ENCODE results near the gene CDC37. TPM values are rescaled to one million over a fixed set of nuclear protein-coding genes. Genes with fewer than 3 reads are reported as not detected.

Gene CDC37
- polyA plus RNA-seq, 2 of the 4 experiments (the other 2 are of a cell fraction): 152 to 214 TPM

GRCh38 chr19:10392120-10392519 is 11.2 kb downstream of the CDC37 start:
- ATAC-seq: no peak
- Histone ChIP-seq H3K4me3 (no peak overlapping the region), H3K9me3 (no peaks in the 10 kb centered on the region), H3K4me1 (no peaks in the 10 kb centered on the region), H3K27ac (no peak overlapping the region), H3K4me2 (no peak overlapping the region)
- no peak for TF ChIP-seq MAZ (IDR thresholded peaks at IDR 0.05; ENCODE audit: borderline replicate concordance, low read depth, low read length)
- TF ChIP-seq NR3C1 (IDR thresholded peaks at IDR 0.05): no peak
- TF ChIP-seq NPAS2 (CRISPR knock-in tag; IDR thresholded peaks at IDR 0.05; ENCODE audit: borderline replicate concordance): no peak
- no peak for TF ChIP-seq ZFP36 (IDR thresholded peaks at IDR 0.05; ENCODE audit: borderline replicate concordance, partially characterized antibody)
- no peak for TF ChIP-seq RCOR1 (IDR thresholded peaks at IDR 0.05; ENCODE audit: low read depth, low read length)
- TF ChIP-seq, protein P1, sequence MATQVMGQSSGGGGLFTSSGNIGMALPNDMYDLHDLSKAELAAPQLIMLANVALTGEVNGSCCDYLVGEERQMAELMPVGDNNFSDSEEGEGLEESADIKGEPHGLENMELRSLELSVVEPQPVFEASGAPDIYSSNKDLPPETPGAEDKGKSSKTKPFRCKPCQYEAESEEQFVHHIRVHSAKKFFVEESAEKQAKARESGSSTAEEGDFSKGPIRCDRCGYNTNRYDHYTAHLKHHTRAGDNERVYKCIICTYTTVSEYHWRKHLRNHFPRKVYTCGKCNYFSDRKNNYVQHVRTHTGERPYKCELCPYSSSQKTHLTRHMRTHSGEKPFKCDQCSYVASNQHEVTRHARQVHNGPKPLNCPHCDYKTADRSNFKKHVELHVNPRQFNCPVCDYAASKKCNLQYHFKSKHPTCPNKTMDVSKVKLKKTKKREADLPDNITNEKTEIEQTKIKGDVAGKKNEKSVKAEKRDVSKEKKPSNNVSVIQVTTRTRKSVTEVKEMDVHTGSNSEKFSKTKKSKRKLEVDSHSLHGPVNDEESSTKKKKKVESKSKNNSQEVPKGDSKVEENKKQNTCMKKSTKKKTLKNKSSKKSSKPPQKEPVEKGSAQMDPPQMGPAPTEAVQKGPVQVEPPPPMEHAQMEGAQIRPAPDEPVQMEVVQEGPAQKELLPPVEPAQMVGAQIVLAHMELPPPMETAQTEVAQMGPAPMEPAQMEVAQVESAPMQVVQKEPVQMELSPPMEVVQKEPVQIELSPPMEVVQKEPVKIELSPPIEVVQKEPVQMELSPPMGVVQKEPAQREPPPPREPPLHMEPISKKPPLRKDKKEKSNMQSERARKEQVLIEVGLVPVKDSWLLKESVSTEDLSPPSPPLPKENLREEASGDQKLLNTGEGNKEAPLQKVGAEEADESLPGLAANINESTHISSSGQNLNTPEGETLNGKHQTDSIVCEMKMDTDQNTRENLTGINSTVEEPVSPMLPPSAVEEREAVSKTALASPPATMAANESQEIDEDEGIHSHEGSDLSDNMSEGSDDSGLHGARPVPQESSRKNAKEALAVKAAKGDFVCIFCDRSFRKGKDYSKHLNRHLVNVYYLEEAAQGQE (IDR thresholded peaks at IDR 0.05): no peak
- TF ChIP-seq ZSCAN20 (CRISPR knock-in tag; IDR thresholded peaks at IDR 0.05): no peak
- TF ChIP-seq, protein P2, sequence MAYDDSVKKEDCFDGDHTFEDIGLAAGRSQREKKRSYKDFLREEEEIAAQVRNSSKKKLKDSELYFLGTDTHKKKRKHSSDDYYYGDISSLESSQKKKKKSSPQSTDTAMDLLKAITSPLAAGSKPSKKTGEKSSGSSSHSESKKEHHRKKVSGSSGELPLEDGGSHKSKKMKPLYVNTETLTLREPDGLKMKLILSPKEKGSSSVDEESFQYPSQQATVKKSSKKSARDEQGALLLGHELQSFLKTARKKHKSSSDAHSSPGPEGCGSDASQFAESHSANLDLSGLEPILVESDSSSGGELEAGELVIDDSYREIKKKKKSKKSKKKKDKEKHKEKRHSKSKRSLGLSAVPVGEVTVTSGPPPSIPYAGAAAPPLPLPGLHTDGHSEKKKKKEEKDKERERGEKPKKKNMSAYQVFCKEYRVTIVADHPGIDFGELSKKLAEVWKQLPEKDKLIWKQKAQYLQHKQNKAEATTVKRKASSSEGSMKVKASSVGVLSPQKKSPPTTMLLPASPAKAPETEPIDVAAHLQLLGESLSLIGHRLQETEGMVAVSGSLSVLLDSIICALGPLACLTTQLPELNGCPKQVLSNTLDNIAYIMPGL (CRISPR knock-in tag; IDR thresholded peaks at IDR 0.05; ENCODE audit: borderline replicate concordance): no peak
- TF ChIP-seq HEYL (CRISPR knock-in tag; IDR thresholded peaks at IDR 0.05): no peak
- TF ChIP-seq CTCF (IDR thresholded peaks at IDR 0.05): no peak
- TF ChIP-seq FOXS1 (CRISPR knock-in tag; IDR thresholded peaks at IDR 0.05): no peak
- TF ChIP-seq PHF8 (IDR thresholded peaks at IDR 0.05; ENCODE audit: borderline replicate concordance, low read depth): no peak
- TF ChIP-seq POLR2AphosphoS2 (conservative IDR thresholded peaks at IDR 0.05; ENCODE audit: low read length): no peak
- no peak for TF ChIP-seq CEBPB (IDR thresholded peaks at IDR 0.05)
- TF ChIP-seq PBX3 (IDR thresholded peaks at IDR 0.05): no peak
- 90% methylated on average over 6 of the region's 6 CpGs for WGBS (ENCODE audit: missing lambda C conversion rate)
- no peak for DNase-seq (ENCODE audit: low read depth in 1 of 2, low spot score in 1 of 2)
- ChIA-PET POLR2A (interaction anchor here (1.2 kb wide), 1 partner anchor 123 kb away, joined by 3 read pairs; no protein-coding TSS in a partner anchor), CTCF (interaction anchor here (0.8 to 5.3 kb wide), 11 partner anchors 10 to 462 kb away, joined by 3 to 80 read pairs (median 10); partner anchors contain the start of genes CDC37, ICAM1, ICAM4 and TYK2)
- no peak for FAIRE-seq

- peak; percentile 64 to 78 for DNase-seq (ENCODE audit: low read depth in 1 of 2, low spot score in 1 of 2)
- TF ChIP-seq RAD21 (conservative IDR thresholded peaks at IDR 0.05 in 1 of 2, IDR thresholded peaks at IDR 0.05 in 1 of 2) (peak; percentile 55 to 56), SMC3 (IDR thresholded peaks at IDR 0.05) (peak; percentile 59), CTCF (IDR thresholded peaks at IDR 0.05) (peak; percentile 67), POLR2A (IDR thresholded peaks at IDR 0.05; ENCODE audit: low read length) (no peak)
- peak; percentile 76 to 79 for ATAC-seq
- 38% methylated on average over 9 of the region's 9 CpGs for WGBS (ENCODE audit: missing lambda C conversion rate)
- H3K4me3 ChIP-seq: no peak overlapping the region
- no peak for FAIRE-seq
- CTCF ChIA-PET: interaction anchor here (0.6 to 5.3 kb wide), 22 partner anchors 8 to 463 kb away, joined by 3 to 80 read pairs (median 5); partner anchors contain the start of genes CDC37, ICAM1, ICAM4 and ICAM5
- no peak overlapping the region for H3K4me2 ChIP-seq
- no peak overlapping the region for H3K27ac ChIP-seq
- POLR2A ChIA-PET: interaction anchor here (0.6 to 0.7 kb wide), 2 partner anchors 10 to 128 kb away, joined by 4 to 5 read pairs; partner anchors contain the start of gene TYK2
- no peaks in the 10 kb centered on the region for H3K4me1 ChIP-seq
- H3K9me3 ChIP-seq: no peaks in the 10 kb centered on the region
Measured at GRCh38 chr19:10390652-10391286, 12.6 kb downstream of the CDC37 start.
